ENCODE measurements around the gene LRRC17.

Gene LRRC17, protein sequence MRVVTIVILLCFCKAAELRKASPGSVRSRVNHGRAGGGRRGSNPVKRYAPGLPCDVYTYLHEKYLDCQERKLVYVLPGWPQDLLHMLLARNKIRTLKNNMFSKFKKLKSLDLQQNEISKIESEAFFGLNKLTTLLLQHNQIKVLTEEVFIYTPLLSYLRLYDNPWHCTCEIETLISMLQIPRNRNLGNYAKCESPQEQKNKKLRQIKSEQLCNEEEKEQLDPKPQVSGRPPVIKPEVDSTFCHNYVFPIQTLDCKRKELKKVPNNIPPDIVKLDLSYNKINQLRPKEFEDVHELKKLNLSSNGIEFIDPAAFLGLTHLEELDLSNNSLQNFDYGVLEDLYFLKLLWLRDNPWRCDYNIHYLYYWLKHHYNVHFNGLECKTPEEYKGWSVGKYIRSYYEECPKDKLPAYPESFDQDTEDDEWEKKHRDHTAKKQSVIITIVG

DNA sequence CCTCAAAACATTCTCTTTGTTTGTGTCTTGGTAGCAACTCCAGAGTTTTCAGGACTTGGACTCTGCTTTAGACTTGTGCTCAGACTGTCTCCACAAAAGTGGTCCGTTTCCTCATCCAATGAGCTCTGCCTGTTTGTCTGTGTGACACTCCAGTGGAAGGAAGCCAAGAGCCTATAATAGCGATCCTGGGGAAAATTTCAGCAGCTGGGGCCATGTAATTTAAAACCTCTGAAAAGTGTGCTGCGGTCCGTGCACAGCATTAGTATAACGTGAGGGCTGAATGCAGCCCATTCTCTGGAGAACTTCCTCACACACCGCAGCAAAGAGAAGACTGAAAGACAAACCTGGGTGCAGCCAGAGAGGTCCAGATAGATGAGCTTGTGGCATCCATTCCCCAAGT, at the start of gene LRRC17:
LRRC17 (plus strand) TSS at position 259 of the 400 bp plus-strand sequence. CDS start 20,914 bp downstream, outside the sequence.
- no peak for DNase-seq (ENCODE audit: low read depth)

DNA sequence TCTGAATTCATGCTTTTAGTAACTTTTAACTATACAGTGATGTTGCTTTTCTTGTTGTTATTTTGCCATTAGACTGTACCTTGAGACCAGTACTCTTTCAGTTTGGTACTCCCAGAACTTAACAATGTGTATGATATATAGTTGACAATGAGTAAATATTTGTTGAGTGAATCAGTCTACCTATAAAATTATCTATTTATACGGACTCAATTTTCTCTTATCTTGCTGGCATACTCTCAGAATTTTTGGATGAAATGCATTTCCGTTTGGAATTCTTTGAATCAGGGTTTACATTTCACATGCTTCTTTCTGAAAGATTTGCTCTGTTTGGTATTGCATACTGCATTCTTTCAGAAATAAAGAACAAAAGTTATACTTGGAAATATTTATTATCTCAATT, 47.8 kb upstream of the LRRC17 start:
- DNase-seq (ENCODE audit: low read depth), result no peak

DNA sequence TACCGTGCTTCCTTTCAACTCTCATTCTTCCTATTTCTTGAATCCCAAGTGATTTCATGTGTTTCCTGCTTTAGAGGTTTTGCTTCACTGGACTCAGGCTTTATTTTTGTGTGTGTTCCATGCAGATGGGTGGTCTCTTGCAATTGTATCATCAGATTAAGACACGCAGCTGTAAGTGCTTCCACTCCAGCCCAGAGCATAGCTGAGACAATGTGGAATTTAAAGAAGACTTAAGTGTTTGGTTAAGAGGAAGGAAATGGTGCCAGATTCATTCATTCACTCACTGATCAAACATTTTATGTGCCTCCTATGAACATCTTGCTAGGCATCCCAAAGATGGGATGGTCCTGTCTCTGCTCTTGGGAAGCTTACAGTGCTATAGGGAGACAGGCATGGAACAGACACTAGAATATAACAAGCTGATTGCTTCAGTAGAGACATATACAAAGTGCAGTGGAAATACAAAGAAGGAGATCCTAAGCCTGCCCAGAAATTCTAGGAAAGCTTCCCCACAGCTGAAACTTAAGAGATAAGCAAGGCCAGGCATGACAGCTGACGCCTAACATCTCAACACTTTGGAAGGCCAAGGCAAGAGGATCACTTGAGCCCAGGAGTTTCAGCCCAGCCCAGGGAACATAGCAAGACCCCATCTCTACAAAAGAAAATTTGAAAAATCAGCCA, 46.1 kb upstream of the LRRC17 start:
- DNase-seq (ENCODE audit: low read depth), result no peak

DNA sequence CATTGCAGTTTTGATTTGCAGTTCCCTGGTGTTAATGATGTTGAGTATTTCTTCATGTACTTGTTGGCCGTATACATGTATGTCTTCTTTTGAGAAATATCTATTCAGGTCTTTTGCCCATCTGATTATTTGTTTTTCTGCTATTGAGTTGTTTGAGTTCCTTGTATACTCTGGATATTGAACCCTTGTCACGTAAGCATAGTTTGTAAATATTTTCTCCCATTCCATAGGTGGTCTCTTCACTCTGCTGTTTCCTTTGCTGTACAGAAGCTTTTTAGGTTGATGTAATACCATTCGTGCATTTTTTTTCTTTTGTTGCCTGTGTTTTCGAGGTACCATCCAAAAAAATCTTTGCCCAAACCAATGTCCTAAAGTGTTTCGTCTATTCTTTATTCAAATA, 43.6 kb upstream of the LRRC17 start:
- no peak for DNase-seq (ENCODE audit: low read depth)

DNA sequence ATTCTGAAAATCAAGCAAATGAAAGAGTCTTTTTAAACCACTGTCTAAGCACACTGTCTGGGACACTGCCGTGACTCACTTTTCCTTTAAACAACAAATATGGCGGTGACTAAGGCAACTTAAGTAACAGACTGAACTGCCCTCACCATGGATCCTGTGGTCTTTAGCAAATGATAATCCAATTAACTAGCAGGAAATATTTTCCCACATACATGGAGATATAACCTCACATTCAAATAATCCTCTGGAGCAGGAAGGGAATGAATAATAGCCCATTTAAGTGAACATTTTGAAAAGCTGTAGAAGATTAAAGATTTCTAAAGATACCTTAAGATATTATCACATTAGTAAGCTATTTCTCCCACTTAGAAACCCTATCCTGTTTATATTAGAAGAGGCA, 40.3 kb upstream of the LRRC17 start:
- DNase-seq (ENCODE audit: low read depth), result no peak

DNA sequence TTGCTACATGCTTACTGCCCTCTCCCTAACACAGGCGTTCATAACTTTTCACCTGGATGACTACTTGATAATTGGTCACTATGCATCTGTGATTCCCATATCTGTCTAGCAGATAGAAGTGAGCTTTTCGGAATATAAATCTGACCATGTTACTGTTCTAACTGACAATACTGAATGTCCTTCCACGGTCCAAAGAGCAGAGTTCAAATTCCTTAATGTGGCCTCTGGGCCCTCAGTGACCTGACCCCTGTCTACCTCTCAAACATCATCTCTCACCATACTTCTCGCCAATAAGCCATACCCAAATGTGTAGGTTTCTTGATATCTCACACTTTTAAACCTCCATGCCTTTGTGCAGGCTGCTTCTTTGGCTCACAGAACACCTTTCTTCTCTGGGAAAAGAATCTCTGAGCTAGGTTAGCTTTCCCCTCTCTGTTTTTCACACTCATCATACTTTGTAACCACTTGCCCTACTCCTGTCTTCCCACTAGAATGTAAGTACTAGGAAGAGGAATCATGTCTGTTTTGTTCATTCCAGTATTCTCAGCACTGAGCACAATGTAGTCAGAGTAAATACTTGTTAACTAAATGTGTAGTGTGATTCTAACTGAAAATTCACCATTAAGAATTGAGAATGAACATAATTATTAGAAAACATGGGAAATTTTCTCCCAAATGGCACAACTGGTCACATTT, 39.2 kb upstream of the LRRC17 start:
- DNase-seq (ENCODE audit: low read depth), result no peak

DNA sequence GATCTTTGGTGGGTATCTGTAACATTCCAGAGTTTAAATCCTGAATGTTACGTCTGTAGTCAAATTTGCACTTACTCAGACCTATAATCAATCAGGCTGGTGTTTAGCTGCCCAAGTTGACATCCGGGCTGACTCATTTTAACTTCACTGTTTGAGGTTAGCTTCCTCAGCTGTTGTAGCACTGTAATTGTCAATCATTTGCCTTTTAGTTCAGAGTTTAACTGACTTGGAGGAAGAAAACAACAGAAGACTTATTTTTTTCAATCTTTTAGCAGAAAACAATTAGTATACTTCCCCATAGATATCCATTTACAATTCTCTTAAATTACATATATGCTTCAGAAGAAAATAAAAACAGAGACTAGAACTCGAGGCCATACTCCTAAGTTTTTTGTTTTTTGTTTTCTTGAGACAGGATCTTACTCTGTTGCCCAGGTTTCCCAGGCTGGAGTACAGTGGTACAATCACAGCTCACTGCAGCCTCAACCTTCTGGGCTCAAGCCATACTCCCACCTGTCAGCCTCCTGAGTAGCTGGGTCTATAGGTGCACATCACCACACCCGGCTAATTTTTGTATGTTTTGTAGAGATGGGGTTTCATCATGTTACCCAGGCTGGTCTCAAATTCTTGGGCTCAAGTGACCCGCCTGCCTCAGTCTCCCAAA, 38.5 kb upstream of the LRRC17 start:
- DNase-seq (ENCODE audit: low read depth), result peak; percentile 8

DNA sequence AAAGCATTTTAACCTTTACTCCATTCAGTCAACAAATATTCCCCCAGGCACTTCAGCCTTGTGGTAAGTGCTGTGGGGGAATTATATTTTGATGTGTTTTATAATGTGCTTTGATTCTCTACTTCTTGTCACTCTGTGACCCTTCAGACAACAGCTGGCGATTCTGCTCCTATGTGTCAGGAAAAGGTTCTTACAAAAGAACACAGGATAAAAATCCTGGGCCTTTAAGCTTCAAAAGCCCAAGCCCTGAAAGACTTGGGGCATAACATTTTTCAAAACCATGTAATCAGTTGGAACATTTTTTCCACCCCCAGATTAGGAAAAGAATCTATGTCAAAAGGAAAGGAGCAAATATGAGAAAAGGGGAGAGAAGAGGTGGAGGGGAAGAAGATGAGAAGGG, 37.8 kb upstream of the LRRC17 start:
- no peak for DNase-seq (ENCODE audit: low read depth)

DNA sequence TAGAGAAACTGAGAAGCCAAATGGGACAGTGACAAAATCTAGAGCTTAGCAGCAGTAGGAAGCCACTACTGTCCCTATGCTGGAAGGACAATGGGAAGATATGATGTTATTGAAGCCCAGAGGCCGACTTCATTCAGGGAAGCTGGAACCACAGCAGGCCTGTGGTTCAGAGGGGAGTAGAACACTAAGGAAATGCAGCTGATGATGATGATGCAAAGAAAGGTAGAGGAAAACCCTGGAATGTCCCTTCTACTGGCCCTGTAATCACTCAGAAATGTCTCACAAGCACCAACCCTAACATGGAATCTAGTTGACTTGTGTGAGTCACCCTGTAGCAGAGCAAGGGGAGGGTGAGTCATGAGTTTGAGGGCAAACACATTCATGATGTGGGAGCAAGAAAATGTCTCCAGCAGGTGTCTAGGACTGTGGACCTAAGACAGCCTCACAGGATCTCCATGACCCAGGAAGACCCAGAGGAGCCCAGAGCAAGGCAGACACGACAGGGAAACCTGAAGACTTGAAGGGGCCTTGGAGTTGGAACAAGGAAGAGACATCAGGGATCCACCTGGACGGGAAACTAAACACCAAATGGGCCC, 37.0 kb upstream of the LRRC17 start:
- peak; percentile 4 for DNase-seq (ENCODE audit: low read depth)

DNA sequence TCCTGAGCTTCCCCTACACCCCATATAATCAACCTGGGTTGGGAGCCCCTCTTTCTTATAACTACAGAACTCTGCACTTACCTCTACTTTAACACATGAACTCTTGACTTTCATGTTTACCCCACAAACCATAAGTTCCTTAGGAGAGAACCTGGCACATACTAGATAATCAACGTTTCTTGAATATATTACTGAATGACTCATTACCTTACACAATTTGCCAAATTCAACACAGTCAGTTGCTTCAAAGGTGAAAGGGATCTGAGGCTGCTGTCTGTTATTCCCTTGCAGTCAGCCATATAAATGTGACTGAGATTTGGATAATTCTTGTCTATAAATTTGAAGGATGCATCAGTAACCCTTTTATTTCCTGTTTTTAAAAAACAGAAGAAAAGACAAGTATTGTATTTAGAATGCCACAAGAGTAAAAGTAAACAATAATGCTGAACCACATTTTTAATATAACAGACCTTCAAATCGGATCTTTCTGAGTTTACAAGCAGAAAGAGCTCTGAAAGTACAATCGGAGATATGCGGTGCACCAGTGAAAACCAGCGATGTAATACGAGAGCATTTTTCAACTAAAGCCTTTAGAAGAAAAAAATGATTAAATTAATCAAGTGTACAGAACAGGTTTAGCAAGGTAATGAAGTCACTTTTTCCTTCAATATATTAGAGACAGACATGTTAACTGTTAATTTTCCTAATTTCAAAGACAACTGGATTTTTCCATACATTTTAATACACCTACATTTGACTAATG, 29.5 kb upstream of the LRRC17 start:
- no peak for DNase-seq (ENCODE audit: low read depth)

DNA sequence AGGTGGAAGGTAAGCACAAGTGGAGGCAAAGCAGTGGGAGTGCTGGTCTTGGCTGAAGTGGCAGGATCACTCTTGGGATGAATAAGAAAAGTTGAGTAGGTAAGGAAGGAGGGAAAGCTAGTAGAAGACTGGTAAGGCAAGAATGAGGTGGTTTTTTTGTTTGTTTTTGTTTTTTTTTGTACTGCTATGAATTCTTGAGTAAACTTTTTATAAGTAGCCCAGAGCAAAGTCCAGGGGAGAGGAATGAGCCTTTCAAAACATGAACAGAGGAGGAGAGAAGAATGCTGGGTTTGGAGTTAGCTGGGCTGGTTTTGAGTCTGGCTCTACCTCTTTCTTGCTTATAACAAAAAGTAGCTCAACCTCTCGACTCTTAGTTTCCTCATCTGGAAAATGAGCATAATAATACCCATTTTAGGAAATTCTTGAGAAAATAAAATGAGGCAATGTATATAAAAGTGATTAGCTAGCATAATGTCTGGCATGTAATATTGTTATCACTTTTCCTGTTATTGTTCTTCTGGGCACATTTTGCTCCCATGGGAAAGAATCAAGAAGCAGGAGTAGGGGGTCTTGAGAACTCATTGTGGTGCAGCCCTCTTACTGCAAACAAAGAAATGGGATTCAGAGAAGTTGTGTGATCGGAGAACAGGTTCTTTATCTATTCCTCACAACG, 24.1 kb upstream of the LRRC17 start:
- DNase-seq (ENCODE audit: low read depth), result no peak

DNA sequence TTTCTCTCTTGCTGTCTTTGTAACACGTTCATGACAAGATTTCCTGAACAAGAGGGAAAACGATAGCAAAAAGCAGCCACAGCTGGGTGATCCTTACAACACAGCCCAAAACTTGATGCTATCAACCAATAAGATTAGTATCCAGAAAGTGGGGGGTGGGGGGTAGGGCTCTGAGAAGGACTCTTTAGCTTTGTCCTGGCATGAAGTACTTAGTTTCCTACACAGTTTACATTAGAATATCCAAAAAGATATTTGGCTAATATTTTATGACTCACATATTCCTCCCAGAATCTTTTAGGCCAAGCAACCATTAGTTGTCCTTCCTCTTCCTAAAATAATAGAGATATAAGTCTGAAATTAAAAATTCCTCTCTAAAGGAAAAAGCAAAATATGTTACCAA, 22.9 kb upstream of the LRRC17 start:
- DNase-seq (ENCODE audit: low read depth), result no peak

DNA sequence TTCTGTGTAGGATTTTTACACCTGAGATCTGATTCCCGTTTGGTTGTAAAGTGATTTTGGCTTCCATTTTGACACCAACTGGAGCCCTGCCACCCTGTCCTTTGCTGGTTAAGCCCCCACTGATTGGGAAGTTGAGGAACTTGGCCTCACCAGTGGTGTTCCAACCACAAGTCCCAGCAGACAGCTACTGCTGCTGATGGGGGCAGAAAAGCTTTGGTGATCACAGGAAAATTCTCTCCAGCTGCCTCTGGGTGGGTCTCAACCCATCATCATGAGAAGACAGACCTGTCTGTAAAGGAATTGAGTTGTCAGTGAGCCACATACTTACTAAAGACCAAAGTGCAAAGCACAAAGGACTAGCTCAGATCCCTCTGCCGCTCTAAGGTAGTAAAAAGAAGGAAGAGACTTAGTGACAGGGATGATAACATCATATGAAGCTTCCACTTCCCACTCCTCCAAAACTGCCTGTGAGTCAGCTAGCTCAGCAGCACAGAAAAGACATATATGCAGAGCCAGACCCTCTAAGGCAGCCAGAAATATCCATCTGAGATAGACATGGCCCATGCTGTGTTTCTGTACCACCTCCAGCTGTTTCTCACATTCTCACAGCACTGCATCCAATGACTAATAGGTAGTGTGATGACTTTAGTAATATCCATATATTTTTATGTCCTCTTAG, 22.4 kb upstream of the LRRC17 start:
- DNase-seq (ENCODE audit: low read depth), result no peak

DNA sequence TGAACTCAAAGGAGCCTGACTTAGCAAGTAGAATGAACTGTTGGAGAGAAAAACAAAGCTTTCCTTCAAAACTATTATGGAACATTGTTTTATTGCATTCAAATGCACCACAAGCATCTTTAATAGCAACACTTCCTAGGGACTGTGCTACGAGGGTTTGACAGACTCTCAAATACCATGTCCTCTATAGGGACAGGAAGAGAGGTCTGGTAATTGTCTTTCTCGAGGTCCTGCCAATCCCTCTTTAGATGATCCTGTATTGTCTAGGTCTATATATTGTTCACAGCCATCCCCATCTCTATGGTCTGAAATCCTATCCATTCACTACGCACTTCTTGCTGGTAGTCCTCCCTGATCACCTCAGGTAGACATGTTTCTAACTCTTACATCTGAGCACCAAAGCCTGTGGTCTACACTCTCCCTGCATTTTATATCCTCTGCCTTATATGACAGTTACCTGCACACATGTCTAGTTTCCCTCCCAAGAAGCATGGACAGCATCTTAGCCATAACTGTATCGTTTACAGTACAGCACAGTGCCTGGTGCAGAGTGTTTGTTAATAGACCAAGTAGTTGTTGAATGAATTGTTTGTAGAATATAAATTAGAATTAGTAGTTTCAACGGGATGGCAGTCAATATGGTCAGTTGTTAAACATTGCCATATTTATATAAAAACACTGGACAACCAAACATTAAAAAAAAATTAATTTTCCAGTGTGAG, 21.7 kb upstream of the LRRC17 start:
- DNase-seq (ENCODE audit: low read depth), result no peak

DNA sequence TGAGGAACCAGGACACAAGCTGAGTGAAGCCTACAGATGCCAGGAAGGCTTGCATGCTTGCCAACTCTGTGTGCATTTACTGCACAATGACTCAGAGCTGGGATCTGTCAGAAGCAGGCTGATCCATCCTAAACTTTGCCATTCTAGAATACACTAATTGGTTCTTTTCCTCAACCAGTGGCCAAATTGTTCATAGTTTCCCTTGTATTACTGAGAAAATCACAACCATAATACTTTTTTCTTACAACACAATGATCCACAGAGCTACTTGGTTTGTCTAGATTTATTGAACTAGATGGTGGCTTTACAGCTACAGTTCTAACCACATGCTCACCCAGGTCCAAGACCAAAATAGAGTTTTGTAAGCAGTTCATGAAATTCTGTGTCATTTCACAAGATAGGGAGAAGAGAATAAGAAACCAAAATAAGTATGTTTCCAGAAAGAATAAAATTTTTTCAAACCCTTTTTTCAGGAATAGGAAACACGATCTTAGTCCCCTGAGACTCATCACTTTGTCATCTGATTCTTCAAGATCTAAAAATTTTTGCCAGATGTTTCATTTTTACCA, 21.0 kb upstream of the LRRC17 start:
- DNase-seq (ENCODE audit: low read depth), result no peak

DNA sequence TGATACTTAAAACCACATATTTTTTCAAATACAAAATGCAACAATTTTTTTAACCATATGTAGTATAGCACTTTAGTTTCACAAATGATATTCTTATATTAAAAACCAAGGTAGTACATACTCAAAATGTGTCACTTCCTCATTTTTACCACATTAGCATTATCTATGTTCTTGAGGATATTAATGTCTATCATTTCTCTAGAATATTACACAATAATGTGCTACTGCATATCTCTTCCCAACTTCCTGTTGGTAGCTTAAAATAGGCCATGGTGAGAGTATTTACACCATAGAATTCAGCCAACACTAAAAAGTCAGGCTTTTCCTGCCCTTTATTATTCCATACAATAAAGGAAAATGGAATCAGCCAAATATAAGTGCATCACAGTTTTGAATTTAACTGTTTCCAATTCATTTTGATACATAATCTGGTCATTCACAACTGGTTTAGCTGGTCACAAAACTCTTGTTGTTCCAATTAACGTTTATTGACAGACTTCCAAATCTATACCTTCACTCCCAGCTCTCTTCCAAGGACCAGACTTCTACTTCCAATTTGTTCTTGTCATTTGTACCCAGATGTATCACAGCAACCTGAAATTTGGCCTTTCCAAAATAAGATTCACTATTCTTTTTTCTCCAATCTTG, 20.0 kb upstream of the LRRC17 start:
- DNase-seq (ENCODE audit: low read depth), result no peak

DNA sequence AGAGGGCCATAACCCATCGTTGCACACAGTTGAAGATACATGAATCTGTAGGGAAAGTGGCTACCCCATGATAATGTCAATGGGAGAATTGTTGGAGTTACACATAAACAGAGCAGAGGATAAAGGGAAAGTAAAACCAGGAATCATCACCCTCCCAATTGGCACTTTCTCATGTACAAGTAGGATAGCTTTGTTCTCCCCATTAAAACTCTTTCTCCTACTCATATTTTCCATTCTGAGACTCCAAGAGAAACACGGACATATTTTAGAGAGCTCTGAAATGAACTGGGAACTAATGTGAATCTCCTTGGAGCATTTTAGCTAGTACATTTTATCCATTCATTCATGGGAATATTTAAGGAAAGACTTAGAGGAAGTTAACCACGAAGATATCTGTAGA, 17.2 kb upstream of the LRRC17 start:
- DNase-seq (ENCODE audit: low read depth), result no peak

DNA sequence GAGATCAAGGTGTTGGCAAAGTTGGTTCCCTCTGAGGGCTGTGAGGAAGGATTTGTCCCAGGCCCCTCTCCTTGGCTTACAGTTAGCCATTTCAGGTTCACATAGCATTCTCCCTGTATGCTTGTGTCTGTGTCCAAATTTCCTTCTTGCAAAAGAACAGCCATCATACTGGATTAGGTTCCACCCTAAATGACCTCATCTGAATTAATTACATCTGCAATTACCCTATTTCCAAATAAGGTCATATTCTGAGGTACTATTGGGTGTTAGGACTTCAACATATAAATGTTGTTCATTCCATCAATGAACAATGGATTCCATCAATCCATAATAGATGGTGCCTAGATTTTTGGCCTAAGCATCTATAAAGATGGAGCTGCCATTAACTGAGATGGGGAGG, 16.2 kb upstream of the LRRC17 start:
- DNase-seq (ENCODE audit: low read depth), result no peak

DNA sequence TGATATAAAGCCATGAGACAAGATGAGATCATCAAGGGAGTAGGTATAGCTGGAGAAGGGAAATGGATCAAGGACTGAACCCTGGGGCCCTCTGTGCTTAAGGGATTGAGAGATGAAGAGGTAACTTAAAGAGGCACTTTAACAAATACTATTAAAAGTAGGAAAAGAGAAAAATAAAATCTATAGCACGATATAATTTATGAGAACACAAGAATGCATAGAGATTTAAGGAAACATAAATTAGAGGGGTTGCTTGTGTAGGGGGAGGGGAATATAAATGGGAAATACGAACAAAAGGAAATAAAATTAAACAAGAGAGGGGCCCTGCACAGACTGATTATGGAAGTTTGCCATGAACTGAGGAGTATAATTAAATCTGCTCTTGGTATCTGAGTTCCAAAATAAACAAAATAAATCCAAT, 15.6 kb upstream of the LRRC17 start:
- DNase-seq (ENCODE audit: low read depth), result no peak

All from activated T-cell treated with anti-CD3 and anti-CD28 coated beads for 48 hours (primary cell).